ENCODE results near the gene ATP8B4.

Gene ATP8B4

GRCh38 chr15:50075319-50075718 lies 43.7 kb downstream of the ATP8B4 start:
- no peak for TF ChIP-seq ZNF274 (IDR thresholded peaks at IDR 0.05; ENCODE audit: low read depth, low read length)
- no peak overlapping the region for H3K4me3 ChIP-seq (ENCODE audit: low read length)

DNA sequence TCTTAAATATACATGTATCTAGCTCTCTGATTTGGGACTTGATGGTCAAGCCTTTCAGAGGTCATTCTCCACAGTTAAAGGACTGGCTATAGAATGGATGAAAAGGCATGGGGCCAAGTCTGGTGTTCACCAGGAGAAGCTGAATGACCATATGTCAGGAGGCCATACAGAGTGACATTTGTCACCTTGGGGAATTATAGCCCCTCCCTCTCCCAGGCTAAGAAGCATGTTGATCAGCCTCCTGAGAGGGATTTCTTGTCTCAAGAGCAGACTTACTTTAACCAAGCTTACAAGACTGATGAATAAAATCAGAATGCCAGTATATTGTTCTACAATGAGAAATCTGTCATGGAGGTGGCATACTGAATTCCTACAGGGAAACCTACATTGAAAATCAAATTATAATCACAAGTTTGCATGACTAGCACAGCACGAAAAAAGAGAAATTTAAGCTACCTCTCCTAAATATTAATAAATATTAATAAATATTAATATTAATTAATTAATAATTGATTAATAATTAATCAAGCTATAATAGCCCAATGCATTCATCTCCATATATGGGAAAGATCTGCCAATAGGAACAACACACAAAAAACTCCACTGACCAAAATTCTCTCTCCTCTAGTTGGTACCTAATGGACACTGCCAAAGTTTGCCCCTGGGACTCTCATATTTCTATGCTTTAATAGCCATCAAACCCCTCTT lies 47.3 kb downstream of the ATP8B4 start:
- no peak overlapping the region for H3K4me3 ChIP-seq (ENCODE audit: low read length)
- no peak for TF ChIP-seq ZNF274 (IDR thresholded peaks at IDR 0.05; ENCODE audit: low read depth, low read length)

GRCh38 chr15:50068016-50068415 lies 51.0 kb downstream of the ATP8B4 start:
- H3K4me3 ChIP-seq (ENCODE audit: low read length): no peak overlapping the region
- no peak for TF ChIP-seq ZNF274 (IDR thresholded peaks at IDR 0.05; ENCODE audit: low read depth, low read length)

GRCh38 chr15:50067254-50067653 lies 51.8 kb downstream of the ATP8B4 start:
- no peak for TF ChIP-seq ZNF274 (IDR thresholded peaks at IDR 0.05; ENCODE audit: low read depth, low read length)
- H3K4me3 ChIP-seq (ENCODE audit: low read length): no peak overlapping the region

DNA sequence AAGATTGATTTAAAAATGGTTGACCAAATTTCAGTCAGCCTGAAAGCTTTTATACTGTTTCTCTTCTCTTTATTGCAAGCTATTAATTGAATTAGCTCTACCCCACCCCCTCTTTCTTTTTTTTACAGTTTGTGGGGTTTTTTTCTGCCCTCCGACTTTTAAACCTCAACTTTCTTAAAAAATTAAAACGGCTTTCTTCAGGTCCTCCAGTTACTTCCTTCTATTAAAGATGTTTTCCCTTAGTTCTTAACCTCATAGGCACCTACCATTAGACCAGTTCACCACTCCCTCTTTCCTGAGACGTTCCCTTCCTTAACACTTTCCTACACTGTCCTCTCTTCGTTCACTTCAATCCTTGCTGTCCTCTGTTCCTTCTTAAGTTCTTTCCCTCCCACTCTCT lies 52.4 kb downstream of the ATP8B4 start:
- no peak overlapping the region for H3K4me3 ChIP-seq (ENCODE audit: low read length)
- TF ChIP-seq ZNF274 (IDR thresholded peaks at IDR 0.05; ENCODE audit: low read depth, low read length): no peak

DNA sequence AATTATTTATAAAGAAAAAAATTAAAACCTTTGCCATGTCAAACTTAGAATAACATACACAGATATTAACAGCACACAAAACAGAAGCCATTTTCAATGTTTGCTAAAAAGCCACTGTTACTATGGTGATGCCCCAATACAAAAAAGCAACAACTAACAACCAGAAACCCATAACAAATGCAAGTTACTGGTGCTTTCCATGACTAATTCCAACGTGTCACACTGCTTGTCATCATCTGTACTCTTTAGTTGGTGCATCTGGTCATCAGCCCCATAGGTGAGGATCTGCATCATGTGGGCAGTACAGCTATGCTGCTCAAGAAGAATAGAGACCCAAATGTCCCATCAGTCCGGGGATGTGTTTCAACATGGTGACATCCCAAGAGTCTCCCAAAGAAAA lies 52.8 kb downstream of the ATP8B4 start:
- no peak overlapping the region for H3K4me3 ChIP-seq (ENCODE audit: low read length)
- TF ChIP-seq ZNF274 (IDR thresholded peaks at IDR 0.05; ENCODE audit: low read depth, low read length): no peak

DNA sequence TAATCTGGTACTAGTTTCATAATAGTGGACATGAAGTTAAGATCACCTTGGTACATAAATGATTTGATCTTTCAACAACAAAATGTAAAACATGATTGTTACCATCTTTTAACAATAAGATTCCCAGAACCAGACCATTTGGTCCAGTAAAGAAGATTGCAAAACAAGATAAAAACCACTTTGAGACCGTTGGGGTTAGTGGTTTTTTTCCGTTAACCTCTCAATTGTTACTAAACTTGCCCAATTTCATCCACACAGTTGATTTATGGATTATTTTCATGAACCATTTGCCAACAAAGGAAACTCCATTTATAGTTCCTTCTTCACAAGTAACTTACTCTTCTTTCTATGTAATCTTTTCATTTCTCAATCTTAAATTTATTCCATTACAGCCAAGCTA lies 53.8 kb downstream of the ATP8B4 start:
- no peak for TF ChIP-seq ZNF274 (IDR thresholded peaks at IDR 0.05; ENCODE audit: low read depth, low read length)

DNA sequence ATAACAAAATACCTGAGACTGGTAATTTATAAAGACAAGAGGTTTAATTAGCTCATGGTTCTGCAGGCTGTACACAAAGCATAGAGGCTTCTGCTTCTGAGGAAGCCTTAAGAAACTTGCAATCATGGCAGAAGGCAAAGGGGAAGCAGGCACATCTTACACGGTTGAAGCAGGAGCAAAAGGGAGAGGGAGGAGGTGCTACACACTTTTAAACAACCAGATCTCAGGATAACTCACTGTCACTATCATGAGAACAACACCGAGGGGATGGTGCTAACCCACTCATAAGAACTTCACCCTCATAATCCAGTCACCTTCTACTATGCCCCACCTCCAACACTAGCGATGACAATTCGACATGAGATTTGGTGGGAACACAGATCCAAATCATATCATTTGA lies 54.4 kb downstream of the ATP8B4 start:
- no peak for TF ChIP-seq ZNF274 (IDR thresholded peaks at IDR 0.05; ENCODE audit: low read depth, low read length)
- H3K4me3 ChIP-seq (ENCODE audit: low read length): no peak overlapping the region

More for the DNA sequence above, 53.8 kb downstream of the ATP8B4 start:
- H3K4me3 ChIP-seq (ENCODE audit: low read length): no peak overlapping the region

DNA sequence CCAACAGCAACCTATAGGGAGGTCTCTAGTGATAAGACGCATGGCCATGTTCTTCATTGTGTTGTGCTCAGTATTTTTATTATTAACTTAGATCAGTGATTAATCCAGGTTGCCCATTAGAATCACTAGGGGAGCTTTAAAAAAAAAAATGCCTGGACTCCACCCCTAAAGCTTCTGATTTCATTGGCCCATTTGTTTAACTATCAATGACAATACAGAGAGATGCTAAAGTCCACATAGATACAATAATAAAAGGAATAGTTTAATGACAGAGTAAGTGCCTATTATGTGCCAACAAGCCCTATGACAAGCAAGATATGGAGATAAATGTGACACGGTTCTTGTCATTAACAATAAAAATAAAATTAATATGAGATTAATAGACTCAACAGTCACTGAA lies 55.8 kb downstream of the ATP8B4 start:
- no peak for TF ChIP-seq ZNF274 (IDR thresholded peaks at IDR 0.05; ENCODE audit: low read depth, low read length)

DNA sequence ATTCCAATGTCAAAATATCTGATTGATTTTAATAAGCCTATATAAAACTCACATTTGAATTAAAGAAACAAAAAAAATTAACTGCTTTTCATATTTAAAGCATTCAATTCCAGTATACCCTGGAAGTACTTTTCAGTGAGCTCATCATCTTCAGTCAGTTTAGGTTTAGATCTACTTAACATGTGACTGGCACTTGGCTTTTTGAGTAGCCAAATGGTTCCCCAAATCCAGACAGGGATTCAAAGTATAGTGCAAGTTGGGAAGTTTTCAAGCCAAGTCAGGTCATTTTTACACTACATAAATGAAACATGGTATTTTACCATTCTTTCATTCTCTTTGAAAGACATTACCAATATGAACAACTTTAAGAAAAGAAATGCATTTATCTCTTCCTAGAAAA lies 57.5 kb downstream of the ATP8B4 start:
- no peak for TF ChIP-seq ZNF274 (IDR thresholded peaks at IDR 0.05; ENCODE audit: low read depth, low read length)
- H3K4me3 ChIP-seq (ENCODE audit: low read length): no peak overlapping the region

More for the DNA sequence above, 55.8 kb downstream of the ATP8B4 start:
- no peak overlapping the region for H3K4me3 ChIP-seq (ENCODE audit: low read length)

DNA sequence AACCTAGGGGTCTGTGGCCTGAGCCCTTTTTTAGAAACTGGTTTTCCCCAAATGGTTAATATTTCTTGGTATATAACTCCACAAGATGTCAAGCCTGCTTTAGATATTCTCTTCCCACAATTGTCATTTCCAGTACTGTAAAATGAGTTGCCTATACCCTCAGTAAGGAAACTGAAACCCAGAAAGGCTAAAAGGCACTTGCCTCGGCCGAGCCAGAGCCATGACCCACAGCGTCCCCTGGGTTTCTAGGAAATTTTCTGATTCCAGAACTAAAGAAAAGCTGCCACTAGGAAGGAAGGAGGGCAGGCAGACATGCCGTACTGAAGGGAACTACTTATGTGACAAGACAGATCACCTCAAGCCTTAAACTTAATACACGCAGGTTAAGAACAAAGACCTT lies 59.1 kb downstream of the ATP8B4 start:
- no peak overlapping the region for H3K4me3 ChIP-seq (ENCODE audit: low read length)
- no peak for TF ChIP-seq ZNF274 (IDR thresholded peaks at IDR 0.05; ENCODE audit: low read depth, low read length)

- no peak overlapping the region for H3K4me3 ChIP-seq (ENCODE audit: low read length)
- TF ChIP-seq ZNF274 (IDR thresholded peaks at IDR 0.05; ENCODE audit: low read depth, low read length): no peak
Measured at GRCh38 chr15:50059203-50059772, 59.7 kb downstream of the ATP8B4 start.

DNA sequence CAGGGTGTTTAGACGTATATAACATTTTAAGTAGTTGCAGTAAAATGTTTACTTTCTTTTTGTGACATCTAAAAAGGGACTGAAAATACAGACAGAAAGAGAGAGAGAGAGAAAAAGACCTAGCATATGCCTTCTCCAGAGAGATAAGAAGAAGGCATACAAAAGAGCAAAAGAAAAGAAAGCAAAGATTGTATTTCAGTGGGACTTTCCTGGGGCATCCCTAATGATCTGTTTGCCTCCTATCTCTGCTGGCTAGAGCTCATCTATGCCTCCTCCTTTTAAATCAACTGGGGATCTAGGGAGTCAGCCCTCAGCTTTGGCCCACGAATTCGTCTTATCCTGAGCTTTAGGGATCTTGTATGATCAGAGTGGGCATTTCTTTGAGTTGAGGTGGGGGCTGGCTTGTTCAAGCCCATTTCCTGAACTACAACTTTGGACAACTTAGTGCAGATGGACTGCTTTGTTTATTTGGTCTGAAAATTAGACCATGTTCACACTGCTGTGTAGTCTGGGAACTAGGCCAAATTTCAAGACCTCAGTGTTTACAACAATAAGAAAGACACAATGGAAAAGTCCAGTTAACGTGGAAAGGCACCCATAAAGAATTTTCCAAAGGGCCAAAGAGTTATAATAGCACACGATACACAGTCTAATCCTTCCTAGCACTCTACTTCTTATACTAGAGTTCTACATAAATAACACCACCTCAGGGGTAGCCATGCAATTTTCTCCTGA lies 61.0 kb downstream of the ATP8B4 start:
- no peak overlapping the region for H3K4me3 ChIP-seq (ENCODE audit: low read length)
- TF ChIP-seq ZNF274 (IDR thresholded peaks at IDR 0.05; ENCODE audit: low read depth, low read length): no peak

DNA sequence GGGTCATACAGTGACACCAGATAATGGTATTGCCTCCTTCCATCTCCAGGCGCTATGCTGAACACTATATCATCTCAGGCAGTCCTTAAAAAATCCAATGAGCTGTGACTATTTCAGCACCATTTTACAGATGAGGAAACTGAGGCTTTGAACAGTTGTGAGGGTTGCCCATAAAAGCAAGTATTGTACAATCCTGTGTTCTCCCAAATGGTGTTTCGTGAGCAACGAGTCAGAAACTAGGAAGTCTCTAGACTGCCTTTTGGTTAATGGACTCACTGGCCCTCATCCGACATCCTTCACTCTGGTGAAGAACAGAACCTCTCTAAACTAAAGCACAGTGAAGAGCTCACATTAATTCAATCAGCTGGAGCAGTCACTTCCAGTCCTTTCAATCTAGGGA lies 61.8 kb downstream of the ATP8B4 start:
- no peak for TF ChIP-seq ZNF274 (IDR thresholded peaks at IDR 0.05; ENCODE audit: low read depth, low read length)
- no peak overlapping the region for H3K4me3 ChIP-seq (ENCODE audit: low read length)

- no peak overlapping the region for H3K4me3 ChIP-seq (ENCODE audit: low read length)
- no peak for TF ChIP-seq ZNF274 (IDR thresholded peaks at IDR 0.05; ENCODE audit: low read depth, low read length)
Measured at GRCh38 chr15:50055750-50056157, 63.3 kb downstream of the ATP8B4 start.
